NCI-H146 (cell line): Measurements from ENCODE around the gene PCNX1.
A peak's percentile ranks its signal among the peaks of the same experiment; 100 is the strongest.
"Not testable (repeated sequence)": the region's sequence is repeated elsewhere in the genome, so short reads cannot be mapped to it uniquely, and the experiment has no call there.

ENCODE experiments used
- DNase-seq: peaks from one replicate; lab custom pipeline; 2025; lab: John Stamatoyannopoulos, UW

PCNX1 gene

DNA sequence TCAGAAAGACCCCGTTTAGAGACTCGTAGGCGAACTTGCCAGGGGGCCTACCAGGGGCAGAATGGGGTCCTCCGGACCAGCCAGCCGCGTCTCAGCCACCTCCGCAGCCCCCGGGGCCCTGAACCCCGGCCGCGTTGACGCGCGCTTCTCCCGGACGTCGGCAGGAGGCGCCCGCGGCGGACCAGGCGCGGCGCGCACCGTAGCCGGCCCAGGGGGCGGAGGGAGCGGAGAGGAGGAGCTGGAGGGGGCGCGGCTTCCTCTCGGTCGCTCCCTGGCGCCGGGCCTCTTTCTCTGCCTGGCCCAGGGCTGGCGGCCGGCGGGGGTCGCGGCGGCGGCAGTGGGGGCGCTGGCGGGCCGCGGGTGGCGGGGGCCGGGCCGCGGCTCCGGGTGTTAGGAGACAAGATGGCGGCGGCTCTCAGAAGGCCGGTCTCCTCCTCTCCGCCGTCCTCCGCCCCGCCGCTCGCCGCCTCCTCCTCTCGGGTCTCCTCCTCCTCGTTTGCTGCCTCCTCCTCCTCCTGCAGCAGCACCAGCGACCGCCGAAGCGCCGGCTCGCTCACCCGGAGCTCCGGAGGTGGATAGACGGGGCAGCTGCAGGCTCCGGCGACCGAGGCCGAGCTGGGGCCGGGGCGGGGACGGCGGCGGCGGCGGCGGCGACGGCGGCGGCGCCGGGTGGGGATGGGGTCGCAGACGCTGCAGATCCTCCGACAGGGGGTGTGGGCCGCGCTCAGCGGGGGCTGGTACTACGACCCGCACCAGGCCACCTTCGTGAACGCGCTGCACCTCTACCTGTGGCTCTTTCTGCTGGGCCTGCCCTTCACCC is at the start of gene PCNX1:
Gene PCNX1 (plus strand): TSS at position 284 of the 820 bp plus-strand sequence. CDS start 392 bp downstream, at position 676.
- DNase-seq: peak; percentile 88

DNA sequence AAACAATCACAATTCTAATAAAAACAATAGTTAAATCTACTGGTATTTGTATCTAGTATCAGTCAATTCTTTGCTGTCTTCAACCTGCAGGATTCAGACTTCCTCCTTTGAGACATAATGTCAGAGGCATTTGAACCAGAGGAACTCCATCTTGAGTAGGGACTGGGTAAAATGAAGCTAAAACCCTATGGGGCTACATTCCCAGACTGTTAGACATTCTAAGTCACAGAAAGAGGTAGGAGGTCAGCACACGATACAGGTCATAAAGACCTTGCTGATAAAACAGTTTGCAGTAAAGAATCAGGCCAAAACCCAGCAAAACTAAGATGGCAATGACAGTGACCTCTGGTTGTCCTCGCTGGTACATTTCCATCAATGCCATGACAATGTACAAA is 49.8 kb upstream of the PCNX1 start:
- no peak for DNase-seq

DNA sequence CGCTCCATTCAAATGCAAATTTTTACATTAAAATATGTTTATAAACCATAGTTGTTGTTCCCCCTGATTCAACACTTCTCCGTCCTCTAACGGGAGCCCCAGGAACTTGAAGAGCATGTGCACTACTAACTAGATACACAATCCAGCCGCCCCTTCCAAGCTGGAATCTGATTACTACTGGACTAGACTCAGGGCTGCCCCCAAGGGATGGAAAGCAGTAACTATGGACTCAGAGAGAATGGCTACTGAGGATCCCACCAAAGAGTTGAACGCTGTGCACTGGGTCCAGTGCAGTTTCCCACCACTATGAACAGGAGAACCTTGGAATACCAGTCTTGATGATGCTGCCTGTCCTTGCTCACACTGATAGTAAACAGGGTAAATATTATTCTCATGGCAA is 48.6 kb upstream of the PCNX1 start:
- no peak for DNase-seq

DNA sequence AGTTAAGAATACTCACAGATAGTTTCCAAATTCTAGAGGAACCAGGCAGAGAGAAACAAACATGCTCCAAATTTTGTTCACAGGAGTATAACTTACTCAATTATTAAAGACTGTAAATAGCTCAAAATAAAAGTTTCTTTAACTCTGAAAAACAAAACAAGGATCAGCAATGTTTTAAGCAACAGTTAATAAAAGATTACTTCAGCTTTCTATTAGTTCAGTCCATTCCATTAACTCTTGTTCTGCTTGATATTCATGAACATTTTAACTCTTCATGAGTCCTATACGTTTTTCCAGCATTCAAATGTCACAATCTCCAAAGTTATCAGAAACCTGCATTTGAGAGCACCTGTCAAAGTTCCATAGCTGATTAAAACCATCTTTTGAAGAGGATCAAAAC is 40.3 kb upstream of the PCNX1 start:
- DNase-seq: not testable (repeated sequence)

DNA sequence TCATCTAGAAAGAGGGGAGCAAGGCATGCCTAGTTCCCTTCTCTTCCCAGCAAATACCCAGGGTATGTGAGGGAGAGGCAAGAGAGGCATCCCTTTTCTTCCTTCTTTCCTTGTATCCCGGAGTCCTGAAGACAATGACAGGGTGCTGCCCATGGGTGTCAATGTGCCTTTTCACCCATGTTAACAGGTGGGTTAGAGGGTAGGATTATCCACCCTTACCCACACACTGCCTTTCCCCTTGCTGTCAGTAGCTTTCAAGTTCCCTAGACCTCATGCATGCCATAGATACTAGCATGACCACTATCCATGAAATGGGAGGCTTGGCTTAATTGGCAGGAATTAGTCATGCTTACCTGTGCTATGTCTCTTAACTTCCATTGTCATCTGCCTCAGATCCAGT is 36.3 kb upstream of the PCNX1 start:
- no peak for DNase-seq

DNA sequence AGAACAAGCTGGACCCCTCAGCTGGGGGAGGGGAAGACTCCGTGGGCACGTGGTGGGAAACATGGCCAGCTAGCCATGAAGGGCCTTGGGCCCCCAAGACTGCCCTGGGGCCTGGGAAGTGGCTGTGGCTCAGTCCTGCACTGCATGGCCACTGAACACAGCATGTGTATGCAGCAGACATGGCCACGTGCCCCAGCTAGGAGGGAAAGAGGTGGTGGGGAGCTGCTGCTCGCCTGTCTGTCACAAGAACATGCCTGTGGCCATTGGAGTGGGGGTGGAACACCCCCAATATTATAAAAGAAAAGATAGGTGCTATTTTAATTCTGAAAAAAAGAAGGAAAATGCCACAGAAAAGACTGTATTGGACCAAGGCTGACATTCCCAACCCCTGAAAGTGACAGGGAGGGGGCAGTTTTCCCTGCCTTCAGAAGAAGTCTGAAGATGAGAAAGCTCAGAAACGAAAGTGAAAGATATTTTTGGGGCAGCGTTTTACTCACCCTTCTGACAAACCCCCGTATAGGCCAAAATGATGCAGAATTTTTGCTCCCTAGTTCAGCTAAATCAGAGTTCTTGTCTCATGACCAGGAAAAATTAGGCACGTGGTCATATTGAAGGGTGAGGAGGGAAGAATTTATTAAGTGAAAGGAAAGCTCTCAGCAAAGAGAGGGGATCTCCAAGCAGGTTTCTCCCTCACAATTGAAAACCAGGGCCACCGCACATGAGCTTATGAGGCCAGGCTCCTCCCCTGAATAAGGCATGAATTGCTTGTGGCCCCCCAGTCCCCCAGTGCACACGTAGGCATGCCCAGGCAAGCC is 35.2 kb upstream of the PCNX1 start:
- no peak for DNase-seq

DNA sequence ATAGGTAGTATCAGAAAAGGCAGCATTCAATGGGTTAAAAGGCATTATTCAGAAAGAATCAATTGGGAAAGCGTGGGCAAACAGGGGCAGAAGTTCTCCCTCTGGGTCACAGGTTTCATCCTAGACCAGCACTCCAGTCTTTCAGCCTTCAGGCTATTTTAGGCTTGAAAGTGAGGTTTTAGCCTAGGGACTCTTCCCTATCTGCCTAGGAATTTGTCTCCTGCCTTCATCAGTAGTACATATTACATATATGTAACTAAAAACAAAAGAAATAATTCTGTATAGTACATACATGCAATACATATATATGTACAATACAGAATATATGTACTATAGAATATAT is 34.6 kb upstream of the PCNX1 start:
- no peak for DNase-seq

DNA sequence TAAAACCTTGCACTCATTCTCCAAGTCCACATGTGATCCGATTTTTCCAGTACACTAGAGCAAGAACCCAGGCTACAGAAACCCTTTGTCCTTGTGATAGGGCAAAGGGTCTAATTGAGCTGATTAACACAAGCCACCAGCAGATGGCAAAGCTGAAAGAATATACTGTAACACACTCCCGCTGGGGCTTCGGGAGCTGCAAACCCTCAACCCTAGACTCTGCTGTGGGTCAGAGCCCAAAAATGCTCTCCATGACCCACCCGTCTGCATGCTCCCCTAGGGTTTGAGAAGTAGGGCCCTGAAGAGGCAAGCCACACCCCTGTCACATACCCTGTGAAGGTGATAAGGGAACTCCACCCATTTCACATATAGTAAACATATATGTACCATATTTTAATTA is 33.6 kb upstream of the PCNX1 start:
- DNase-seq: no peak

DNA sequence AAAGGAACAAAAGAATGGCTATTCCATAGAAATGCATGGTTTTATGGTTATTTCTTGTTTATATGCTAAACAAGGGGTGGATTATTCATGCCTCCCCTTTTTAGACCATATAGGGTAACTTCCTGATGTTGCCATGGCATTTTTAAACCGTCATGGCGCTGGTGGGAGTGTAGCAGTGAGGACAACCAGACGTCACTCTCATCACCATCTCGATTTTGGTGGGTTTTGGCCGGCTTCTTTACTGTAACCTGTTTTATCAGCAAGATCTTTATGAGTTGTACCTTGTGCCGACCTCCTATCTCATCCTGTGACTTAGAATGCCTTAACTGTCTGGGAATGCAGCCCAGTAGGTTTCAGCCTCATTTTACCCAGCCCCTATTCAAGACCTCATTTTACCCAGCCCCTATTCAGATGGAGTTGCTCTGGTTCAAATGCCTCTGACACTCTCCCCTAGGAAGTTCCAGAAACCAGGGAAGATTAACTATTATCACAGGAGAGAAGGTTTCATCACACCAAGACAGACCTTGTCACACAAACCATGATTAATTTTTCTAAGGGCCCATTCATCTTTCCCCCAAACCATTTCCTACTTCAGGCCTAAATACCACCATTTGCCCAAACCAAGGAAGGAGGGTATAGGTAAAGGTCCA is 31.3 kb upstream of the PCNX1 start:
- not testable (repeated sequence) for DNase-seq

DNA sequence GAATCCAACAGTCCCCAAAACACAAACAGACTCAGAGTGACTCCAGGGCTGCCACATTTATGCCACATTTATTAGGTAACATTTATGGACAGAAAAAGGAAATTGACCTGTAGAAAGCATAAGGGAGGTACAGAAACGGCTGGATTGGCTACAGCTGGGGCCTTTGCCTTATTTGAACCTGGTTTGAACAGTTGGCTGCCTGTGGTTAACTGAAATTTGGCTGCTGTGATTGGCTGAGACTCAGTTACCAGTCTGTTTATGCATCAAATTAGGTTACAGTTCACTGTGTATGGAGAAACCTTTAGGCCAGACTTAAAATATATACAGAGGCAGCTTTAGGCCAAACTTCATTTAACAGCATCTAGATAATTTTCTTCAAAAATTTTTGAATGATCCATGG is 27.8 kb upstream of the PCNX1 start:
- DNase-seq: no peak

DNA sequence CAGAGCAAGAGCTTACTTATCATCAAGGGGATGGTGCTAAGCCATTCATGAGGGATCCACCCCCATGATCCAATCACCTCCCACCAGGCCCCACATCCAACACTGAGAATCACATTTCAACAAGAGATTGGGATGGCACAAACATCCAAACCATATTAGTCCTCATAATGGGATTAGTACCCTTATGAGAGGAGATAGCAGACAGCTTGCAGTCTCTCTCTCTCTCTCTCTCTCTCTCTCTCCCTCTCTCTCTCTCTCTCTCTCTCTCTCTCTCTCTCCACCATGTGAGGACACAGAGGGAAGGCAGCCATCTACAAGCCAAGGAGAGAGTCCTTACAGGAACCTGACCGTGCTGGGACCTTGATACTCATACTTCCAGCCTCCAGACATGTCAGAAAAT is 26.4 kb upstream of the PCNX1 start:
- not testable (repeated sequence) for DNase-seq

DNA sequence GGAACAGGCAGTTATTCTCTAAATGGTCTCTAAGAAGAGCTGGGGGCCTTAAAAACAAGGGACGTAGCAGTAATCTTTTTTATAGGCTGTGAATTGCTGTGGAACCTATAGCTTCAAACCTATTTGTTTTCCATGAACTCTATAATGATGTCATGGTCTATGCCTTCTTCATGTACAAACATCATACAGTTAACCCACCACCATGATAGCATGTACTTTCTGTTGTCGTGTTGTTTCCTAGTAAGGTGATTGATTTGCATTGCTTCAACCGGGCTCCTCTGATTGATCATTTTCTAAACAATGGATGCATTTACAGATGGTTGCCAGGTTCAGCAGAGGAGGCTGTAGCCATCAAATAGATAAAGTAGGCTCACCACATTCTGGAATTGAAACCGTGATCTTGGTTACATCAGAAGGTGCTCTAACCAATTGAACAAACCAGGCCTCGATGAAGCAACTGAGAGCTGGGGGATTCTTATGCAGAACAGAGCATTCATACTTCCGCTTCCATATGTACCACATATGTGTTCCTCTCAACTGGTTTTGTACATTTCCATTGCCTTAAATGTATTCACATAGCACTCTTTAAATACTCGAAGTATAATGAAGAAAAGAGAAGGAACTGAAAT is 25.6 kb upstream of the PCNX1 start:
- no peak for DNase-seq

DNA sequence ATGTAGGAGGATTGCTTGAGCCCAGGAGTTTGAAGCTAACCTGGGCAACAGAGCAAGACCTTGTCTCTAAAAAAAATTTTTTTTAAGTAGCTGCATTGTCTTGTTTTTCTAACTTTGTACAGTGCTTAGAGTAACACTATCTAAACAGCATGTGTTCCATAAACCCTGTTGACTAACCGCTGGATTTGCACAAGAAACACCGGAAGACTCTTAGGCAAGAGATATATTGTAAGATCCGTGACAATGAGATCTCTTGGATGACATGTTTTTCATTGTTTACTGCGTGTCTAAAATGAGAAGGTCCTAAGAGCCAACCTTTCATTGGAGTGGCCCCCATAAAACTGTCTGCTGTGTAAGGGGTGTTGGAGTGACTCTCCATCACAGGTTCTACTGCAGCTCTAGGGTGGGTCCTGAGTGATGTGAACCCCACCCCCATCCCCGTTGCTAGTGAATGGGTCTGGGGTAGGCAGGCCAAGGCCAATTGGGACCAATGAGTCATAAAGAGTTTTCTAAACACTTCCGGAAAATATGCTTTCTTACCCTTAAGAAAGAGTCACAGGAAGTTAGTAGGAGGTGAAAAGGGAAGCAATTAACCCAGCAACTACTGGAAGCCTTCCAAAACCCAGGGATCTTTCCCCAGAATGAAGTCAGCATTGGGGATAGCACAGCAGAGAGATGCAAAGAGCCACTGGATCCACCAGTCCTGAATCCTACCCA is 24.3 kb upstream of the PCNX1 start:
- DNase-seq: no peak

DNA sequence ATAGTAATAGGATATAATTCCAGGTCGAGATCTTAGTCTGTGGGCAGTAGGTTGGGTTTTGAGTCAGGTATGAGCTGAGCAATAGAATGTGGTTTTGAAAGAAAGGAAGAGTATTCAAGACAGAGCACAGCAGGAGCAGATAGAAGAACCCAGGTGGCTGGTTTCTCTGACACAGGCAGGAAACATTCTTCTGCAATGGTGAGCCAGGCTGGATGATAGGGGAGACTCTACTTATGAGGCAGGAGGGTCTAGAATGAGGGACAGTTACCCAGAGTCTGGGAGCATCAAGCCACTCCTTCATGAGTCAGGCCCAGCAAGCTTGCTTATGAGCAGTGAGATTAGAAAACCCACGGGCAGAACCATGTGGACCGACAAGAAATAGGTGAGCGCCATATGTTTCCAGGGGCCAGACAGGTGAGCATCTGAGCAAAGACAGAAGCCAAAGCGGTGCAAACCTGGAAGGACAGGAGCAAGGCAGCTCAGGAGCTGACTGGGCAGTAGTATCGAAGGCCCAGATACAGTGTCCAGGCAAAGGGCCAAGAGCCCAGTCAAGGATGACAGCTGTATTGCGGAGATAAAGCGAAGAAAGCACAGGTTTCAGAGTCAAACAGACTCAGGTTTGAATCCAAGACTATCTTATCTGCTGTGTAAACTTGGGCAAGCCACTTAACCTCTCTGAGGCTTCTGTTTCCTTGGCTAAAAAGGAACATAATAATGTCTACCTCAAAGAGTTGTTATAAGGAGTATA is 22.5 kb upstream of the PCNX1 start:
- DNase-seq: no peak

DNA sequence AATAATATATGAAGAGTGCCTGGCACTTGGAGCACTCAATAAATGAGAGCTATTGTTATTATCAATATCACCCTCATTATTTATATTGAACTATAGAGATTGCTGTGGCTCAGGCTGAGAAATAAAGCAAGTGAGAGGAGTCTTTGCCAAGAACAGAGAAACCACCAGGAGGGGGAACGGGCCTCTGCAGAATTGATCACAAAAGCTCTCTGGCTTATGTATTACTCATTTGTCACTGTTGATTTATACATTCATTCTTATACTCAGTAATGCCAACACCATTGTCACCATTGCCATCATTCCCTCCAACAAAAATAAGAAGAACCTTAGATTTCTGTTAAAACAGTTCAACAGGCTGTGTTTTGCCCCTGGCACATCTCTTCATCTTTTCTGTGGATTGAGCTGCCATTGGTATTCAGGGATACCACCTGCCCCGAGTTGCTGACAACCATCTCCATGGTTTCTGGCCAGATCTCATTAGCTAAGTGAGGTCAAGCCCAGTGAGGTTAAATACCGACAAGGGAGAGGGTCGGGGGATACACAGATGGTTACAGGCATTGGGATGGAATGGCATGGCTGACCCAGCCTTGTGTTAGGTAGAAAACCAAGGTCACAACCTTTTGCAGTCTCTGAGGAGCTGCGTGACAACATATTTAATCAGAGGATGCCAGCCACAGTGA is 21.8 kb upstream of the PCNX1 start:
- DNase-seq: no peak

DNA sequence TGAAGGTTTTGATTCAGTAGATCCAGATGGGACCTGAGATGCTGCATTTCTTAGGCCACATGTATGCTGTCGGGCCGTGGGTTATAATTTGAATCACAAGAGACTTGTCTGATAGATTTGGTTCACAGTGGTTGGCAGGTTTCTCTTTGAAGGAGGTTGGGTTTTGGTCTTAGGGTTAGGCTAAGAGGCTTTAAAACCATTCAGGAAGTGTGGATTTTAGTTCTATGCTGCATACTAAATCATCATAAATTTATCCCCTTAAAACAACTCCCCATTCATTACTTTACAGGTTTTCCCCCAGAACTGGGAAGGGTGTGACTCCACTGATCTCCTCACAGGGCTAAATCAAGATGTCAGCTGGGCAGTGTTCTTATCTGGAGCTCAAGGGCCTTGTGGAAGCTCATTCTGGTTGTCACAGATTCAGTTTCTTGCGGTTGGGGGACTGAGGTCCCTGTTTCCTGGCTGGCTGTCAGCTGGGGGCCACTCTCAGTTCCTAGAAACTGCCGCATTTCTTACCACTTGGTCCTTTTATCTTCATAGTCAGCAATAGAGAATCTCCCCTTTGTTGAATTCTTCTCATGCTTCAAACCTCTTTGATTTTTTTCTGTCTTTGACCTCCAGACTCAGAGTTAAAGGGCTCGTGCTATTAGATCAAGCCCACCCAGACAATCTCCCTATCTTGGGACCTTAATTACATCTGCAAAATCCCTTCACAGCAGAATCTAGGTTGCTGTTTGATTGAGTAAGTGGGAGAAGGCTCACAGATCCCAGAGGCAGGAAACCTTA is 20.6 kb upstream of the PCNX1 start:
- no peak for DNase-seq

DNA sequence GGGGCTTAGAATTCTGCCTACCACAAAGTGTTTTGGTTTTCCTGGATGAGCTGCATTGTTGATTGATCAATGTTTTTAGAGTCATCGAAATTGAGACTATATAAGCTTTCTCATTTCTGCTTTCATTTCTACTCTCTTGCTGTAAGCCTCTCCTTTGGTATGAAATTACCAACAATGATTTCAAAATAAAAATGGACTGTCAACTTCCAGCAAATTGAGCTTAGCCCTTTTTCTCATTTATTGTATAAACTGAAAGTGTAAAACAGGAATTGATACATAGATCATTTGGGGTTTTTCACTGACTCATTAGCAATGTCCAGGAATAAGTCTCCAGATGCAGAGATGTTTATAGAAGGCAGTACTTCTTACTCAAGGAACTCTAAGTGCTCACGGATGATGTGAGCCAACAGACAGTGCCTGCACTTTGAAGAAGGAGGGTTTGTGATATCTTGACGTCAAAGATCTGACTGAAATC is 20.0 kb upstream of the PCNX1 start:
- no peak for DNase-seq

DNA sequence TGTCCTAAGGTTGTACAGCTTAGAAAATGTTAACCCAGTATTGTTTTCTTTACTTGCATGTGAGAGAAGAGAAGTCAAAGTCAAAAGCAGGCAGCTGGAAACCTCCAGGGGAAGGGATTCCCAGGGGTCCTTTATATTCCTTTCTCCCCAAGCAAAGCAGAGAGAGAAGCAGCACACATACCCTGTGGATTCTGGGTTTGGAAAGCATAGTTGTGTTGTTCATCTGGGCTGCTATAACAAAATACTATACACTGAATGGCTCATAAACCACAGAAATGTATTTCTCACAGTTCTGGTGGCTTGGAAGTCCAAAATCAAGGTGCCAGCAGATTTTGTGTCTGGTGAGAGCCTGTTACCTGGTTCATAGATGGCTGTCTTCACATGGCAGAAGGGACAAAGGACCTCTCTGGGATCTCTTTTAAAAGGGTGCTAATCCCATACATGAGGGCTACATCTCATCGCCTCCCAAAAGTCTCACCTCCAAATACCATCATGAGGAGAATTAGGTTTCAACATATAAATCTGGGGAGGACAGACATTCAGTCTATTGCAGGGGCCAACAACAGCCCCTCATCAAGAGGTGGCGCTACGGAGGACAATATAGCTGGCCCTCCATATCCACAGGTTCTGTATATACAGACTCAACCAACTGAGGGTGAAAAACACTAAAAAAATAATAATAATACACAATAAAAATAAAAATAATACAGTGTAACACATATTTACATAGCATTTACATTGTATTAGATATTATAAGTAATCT is 19.3 kb upstream of the PCNX1 start:
- DNase-seq: no peak

DNA sequence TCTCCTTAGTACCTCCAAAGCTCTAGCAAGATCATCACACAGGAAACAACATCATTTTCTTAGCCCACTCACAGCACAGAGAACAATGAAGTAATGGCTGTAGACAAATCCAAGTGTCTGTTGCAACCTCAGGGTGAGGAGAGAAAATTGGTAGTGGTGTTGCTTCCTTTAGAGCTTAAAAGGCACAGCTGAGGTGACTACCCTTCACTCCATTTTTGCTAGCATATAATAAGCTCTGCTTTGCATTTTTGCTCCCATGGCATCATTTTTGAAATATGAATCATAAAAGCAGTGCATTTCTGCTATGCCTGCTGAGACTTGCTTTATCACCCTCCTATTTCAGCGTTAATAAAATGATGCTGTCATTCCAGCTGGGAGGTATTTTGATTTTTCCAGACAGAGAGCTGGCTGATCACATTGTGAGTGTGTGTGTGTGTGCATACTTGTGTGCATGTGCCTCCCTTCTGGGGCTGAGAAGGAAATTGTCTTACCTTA is 18.5 kb upstream of the PCNX1 start:
- DNase-seq: no peak
